Renal cortical epithelial cell (primary cell): Measurements from ENCODE around the gene CFAP410. TPM values are rescaled to one million over a fixed set of nuclear protein-coding genes. Genes with fewer than 3 reads are reported as not detected.
"Not testable (repeated sequence)": the region's sequence is repeated elsewhere in the genome, so short reads cannot be mapped to it uniquely, and the experiment has no call there.

Experiments
- DNase-seq: peaks from one replicate; pipeline ENCODE4 v3.0.0-alpha.2; 2011; ENCODE audit warnings: low read depth
- total RNA-seq: library from RNA; depleted of rRNA; stranded (reverse); fragments of >200 nt; gene quantifications from 2 replicates; pipeline ENCODE4 v1.2.3, GENCODE V29; 2014

CFAP410 gene
- total RNA-seq, 1 donor from 2014 or later: 13.0 TPM

- DNase-seq: no peak
Measured at GRCh38 chr21:44286716-44287632, 52.2 kb downstream of the CFAP410 start.

GRCh38 chr21:44286086-44286715 lies 53.0 kb downstream of the CFAP410 start:
- no peak for DNase-seq

GRCh38 chr21:44285138-44285992 lies 53.8 kb downstream of the CFAP410 start, which contains the start of gene AIRE:
Gene AIRE (plus strand): TSS chr21:44285876. CDS start chr21:44286007, 131 bp downstream.
- DNase-seq: no peak

- no peak for DNase-seq
Measured at GRCh38 chr21:44283948-44284347, 55.2 kb downstream of the CFAP410 start.

DNA sequence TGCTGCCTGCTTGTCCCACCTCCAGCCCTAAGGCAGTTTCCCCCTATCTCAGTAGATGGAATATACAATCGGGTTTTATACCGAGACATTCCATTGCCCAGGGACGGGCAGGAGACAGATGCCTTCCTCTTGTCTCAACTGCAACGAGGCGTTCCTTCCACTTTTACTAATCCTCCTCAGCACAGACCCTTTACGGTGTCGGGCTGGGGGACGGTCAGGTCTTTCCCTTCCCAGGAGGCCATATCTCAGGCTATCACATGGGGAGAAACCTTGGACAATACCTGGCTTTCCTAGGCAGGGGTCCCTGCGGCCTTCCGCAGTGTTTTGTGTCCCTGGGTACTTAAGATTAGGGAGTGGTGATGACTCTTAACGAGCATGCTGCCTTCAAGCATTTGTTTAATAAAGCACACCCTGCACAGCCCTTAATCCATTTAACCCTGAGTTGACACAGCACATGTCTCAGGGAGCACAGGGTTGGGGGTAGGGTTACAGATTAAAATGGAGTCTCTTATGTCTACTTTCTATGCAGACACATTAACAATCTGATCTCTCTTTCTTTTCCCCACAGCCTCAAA lies 55.9 kb downstream of the CFAP410 start:
- DNase-seq: not testable (repeated sequence)

DNA sequence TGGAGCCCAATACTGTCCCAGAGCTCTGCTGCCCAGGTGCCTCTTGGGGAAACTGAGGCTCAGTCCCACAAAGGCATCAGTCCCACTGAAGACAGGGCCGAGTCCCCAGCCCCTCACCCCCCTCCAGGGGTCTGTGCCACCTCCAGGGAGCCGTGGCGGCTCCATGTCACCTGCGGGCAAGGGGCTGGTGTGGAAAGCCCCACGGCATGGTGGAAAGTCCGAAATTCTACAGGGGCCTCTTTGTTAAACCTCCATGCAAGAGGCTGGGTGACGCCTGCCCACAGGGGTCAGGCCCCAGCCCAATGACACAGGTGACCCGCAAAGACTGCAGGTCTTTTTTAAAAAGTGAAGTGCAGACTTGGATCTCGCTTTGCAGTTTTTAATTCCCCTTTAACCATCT lies 56.8 kb downstream of the CFAP410 start:
- no peak for DNase-seq

DNA sequence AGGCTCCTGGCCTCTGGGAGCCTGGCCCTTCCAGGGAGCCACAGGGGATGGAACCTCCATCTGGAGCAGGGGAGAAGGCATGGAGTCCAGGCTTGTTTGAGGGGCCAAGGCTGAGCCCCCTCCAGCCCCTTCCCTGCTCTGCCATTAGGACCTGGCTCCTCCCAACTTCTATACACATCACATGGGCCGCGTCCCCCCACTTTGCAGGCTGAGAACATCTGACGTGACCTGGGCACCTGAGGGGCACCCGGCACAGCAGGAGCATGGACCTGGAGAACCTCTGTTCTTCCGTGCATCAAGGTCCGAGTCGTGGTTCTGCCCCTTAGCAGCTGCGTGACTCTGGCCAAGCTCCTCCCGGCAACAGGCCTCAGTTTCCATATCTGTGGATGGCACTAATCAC lies 57.4 kb downstream of the CFAP410 start:
- DNase-seq: no peak

GRCh38 chr21:44279354-44280260 lies 59.6 kb downstream of the CFAP410 start:
- no peak for DNase-seq

Other genes starting within 250 kb of the CFAP410 start
- 5.4 TPM in 1 of 2 replicates, not detected in the other for gene PWP2, start 232.0 kb downstream of the CFAP410 start, total RNA-seq
- 5.3 and 14.9 TPM in 2 replicates for gene GATD3, start 205.7 kb downstream of the CFAP410 start, total RNA-seq
- 0.69 and 0.99 TPM in 2 replicates for gene ICOSLG, start 98.4 kb downstream of the CFAP410 start, total RNA-seq
- gene DNMT3L, start 77.5 kb downstream of the CFAP410 start, total RNA-seq: not detected in 2 replicates
- not detected in 2 replicates for gene AIRE, start 53.5 kb downstream of the CFAP410 start, total RNA-seq
- gene PFKL, start 39.3 kb downstream of the CFAP410 start, total RNA-seq: 173 and 250 TPM in 2 replicates
- 0.52 and 1.4 TPM in 2 replicates for gene TRPM2, start 14.2 kb upstream of the CFAP410 start, total RNA-seq
- gene LRRC3, start 116.1 kb upstream of the CFAP410 start, total RNA-seq: 0.52 and 3.1 TPM in 2 replicates
- gene KRTAP10-1, start 200.8 kb upstream of the CFAP410 start, total RNA-seq: not detected in 2 replicates
- not detected in 2 replicates for gene KRTAP10-2, start 212.1 kb upstream of the CFAP410 start, total RNA-seq
- gene KRTAP10-3, start 219.4 kb upstream of the CFAP410 start, total RNA-seq: not detected in 2 replicates
- not detected in 2 replicates for gene KRTAP10-4, start 234.3 kb upstream of the CFAP410 start, total RNA-seq
- not detected in 2 replicates for gene KRTAP10-5, start 241.2 kb upstream of the CFAP410 start, total RNA-seq